ENCODE results near the gene C11orf86. TPM values are rescaled to one million over a fixed set of nuclear protein-coding genes. Genes with fewer than 3 reads are reported as not detected.

Gene C11orf86
- polyA plus RNA-seq, 3 donors, result 0.08 to 0.55 (median 0.45) TPM

- no peak overlapping the region for H3K27ac ChIP-seq (ENCODE audit: low read depth, low read length)
- WGBS, 3 donors, result 77 to 84% (median 82%) methylated on average over 11 of the region's 11 CpGs
Observed at GRCh38 chr11:67013511-67014045, 38.5 kb downstream of the C11orf86 start.

GRCh38 chr11:67014343-67014742, 39.2 kb downstream of the C11orf86 start:
- WGBS, 3 donors, result 96 to 100% (median 97%) methylated on average over 7 of the region's 7 CpGs
- no peak overlapping the region for H3K27ac ChIP-seq (ENCODE audit: low read depth, low read length)

- no peak overlapping the region for H3K27ac ChIP-seq (ENCODE audit: low read depth, low read length)
- 89 to 95% (median 92%) methylated on average over 8 of the region's 8 CpGs for WGBS, 3 donors
Observed at GRCh38 chr11:67015048-67015447, 39.9 kb downstream of the C11orf86 start.

- WGBS, 3 donors, result 81 to 83% (median 82%) methylated on average over 5 of the region's 5 CpGs
- H3K27ac ChIP-seq (ENCODE audit: low read depth, low read length), result no peak overlapping the region
Observed at GRCh38 chr11:67016550-67016949, 41.4 kb downstream of the C11orf86 start.

- 80 to 90% (median 89%) methylated on average over 6 of the region's 6 CpGs for WGBS, 3 donors
- no peak overlapping the region for H3K27ac ChIP-seq (ENCODE audit: low read depth, low read length)
Observed at GRCh38 chr11:67020949-67021348, 45.8 kb downstream of the C11orf86 start.

GRCh38 chr11:67022341-67022933, 47.3 kb downstream of the C11orf86 start:
- peak overlapping the region; percentile 8 for H3K27ac ChIP-seq (ENCODE audit: low read depth, low read length)
- 18 to 27% (median 18%) methylated on average over 20 of the region's 20 CpGs for WGBS, 3 donors

GRCh38 chr11:67022961-67023956, 48.2 kb downstream of the C11orf86 start, which contains the start of gene SYT12:
TSS of gene SYT12 (plus strand) at chr11:67023134. CDS start at chr11:67030145, 7,011 bp downstream.
- peak within 1 kb of the TSS; percentile 8 for H3K27ac ChIP-seq (ENCODE audit: low read depth, low read length)

GRCh38 chr11:67023957-67024353, 48.9 kb downstream of the C11orf86 start:
- H3K27ac ChIP-seq (ENCODE audit: low read depth, low read length), result no peak overlapping the region
- 40 to 50% (median 45%) methylated on average over 6 of the region's 6 CpGs for WGBS, 3 donors

More at GRCh38 chr11:67022961-67023956, 48.2 kb downstream of the C11orf86 start, which contains the start of gene SYT12:
- 1 to 2% (median 1%) methylated on average over 83 to 118 of the region's 118 CpGs for WGBS, 3 donors

GRCh38 chr11:67024410-67024809, 49.3 kb downstream of the C11orf86 start:
- no peak overlapping the region for H3K27ac ChIP-seq (ENCODE audit: low read depth, low read length)
- WGBS, 3 donors, result 54 to 81% (median 63%) methylated on average over 5 of the region's 5 CpGs

GRCh38 chr11:67024966-67025365, 49.9 kb downstream of the C11orf86 start:
- H3K27ac ChIP-seq (ENCODE audit: low read depth, low read length), result no peak overlapping the region

GRCh38 chr11:67025750-67026149, 50.6 kb downstream of the C11orf86 start:
- H3K27ac ChIP-seq (ENCODE audit: low read depth, low read length), result no peak overlapping the region
- 86 to 87% (median 87%) methylated on average over 8 of the region's 8 CpGs for WGBS, 3 donors

More at GRCh38 chr11:67024966-67025365, 49.9 kb downstream of the C11orf86 start:
- 83 to 100% (median 89%) methylated on average over 1 of the region's 1 CpG for WGBS, 3 donors

Other genes starting within 250 kb of the C11orf86 start
- 10 to 100 TPM in 1 of 3 donors, 1 to 10 TPM in 1, under 1 TPM in 1; 0.22 to 22.3 (median 1.5) TPM for gene SPTBN2, start 246.1 kb upstream of the C11orf86 start, polyA plus RNA-seq
- 10 to 100 TPM in 2 of 3 donors, 1 to 10 TPM in 1; 6.2 to 17.8 (median 15.3) TPM for gene RCE1, start 131.9 kb upstream of the C11orf86 start, polyA plus RNA-seq
- gene LRFN4, start 118.2 kb upstream of the C11orf86 start, polyA plus RNA-seq, result 10 to 100 TPM in 1 of 3 donors, 1 to 10 TPM in 2; 5.5 to 25.4 (median 7.6) TPM
- 100 to 1,000 TPM in 2 of 3 donors, 10 to 100 TPM in 1; 40.9 to 323 (median 100) TPM for gene PC, start 16.9 kb upstream of the C11orf86 start, polyA plus RNA-seq
- gene SYT12, start 47.8 kb downstream of the C11orf86 start, polyA plus RNA-seq, result under 1 TPM; 0.14 to 0.45 (median 0.22) TPM
- gene RHOD, start 81.5 kb downstream of the C11orf86 start, polyA plus RNA-seq, result 10 to 100 TPM; 16.0 to 26.5 (median 24.7) TPM
- gene KDM2A, start 144.0 kb downstream of the C11orf86 start, polyA plus RNA-seq, result 10 to 100 TPM; 14.9 to 36.4 (median 34.0) TPM

Data from adipose tissue (tissue), 3 donors.